NCI-H1417 treated with DMSO at 0.1 percent for 48 hours (cell line): Measurements from ENCODE around the gene HMOX2.

Experiments used
- DNase-seq: peaks from one replicate; lab custom pipeline; 2025; lab: John Stamatoyannopoulos, UW

The HMOX2 gene

GRCh38 chr16:4525069-4525468, 48.9 kb downstream of the HMOX2 start:
- DNase-seq, result no peak

GRCh38 chr16:4525634-4526277, 49.6 kb downstream of the HMOX2 start:
- no peak for DNase-seq

GRCh38 chr16:4529085-4530060, 53.2 kb downstream of the HMOX2 start:
- no peak for DNase-seq

GRCh38 chr16:4531811-4532210, 55.6 kb downstream of the HMOX2 start:
- no peak for DNase-seq

GRCh38 chr16:4532238-4532637, 56.0 kb downstream of the HMOX2 start:
- DNase-seq, result no peak

GRCh38 chr16:4533490-4533889, 57.3 kb downstream of the HMOX2 start:
- no peak for DNase-seq

- DNase-seq, result no peak
These were observed 58.1 kb downstream of the HMOX2 start for GRCh38 chr16:4534151-4534790.

- DNase-seq, result no peak
These were observed 59.5 kb downstream of the HMOX2 start for GRCh38 chr16:4535627-4536108.

GRCh38 chr16:4536391-4537106, 60.4 kb downstream of the HMOX2 start:
- no peak for DNase-seq

GRCh38 chr16:4537376-4538343, 61.5 kb downstream of the HMOX2 start:
- DNase-seq, result no peak

GRCh38 chr16:4538350-4539235, 62.4 kb downstream of the HMOX2 start, which contains the start of gene CDIP1:
Gene CDIP1, minus strand, starts transcription at chr16:4538773. Its CDS starts 24,643 bp downstream, at chr16:4514130.
- peak; percentile 66 for DNase-seq

GRCh38 chr16:4539716-4540284, 63.6 kb downstream of the HMOX2 start:
- no peak for DNase-seq

- no peak for DNase-seq
These were observed 68.3 kb downstream of the HMOX2 start for GRCh38 chr16:4544473-4544872.

GRCh38 chr16:4548124-4548523, 71.9 kb downstream of the HMOX2 start:
- DNase-seq, result no peak

GRCh38 chr16:4550591-4550990, 74.4 kb downstream of the HMOX2 start:
- no peak for DNase-seq

GRCh38 chr16:4552541-4552940, 76.3 kb downstream of the HMOX2 start:
- DNase-seq, result no peak

- no peak for DNase-seq
These were observed 79.9 kb downstream of the HMOX2 start, which contains the start of gene C16orf96 for GRCh38 chr16:4556112-4556511. Gene C16orf96, plus strand, starts transcription at chr16:4556340. Its CDS starts 150 bp downstream, at chr16:4556490.

- no peak for DNase-seq
These were observed 80.4 kb downstream of the HMOX2 start for GRCh38 chr16:4556580-4556979.

GRCh38 chr16:4557973-4558372, 81.8 kb downstream of the HMOX2 start:
- DNase-seq, result no peak
